ENCODE data around the gene QKI. TPM values are rescaled to one million over a fixed set of nuclear protein-coding genes. Genes with fewer than 3 reads are reported as not detected.

QKI gene
- total RNA-seq, 1 experiment from 2014 or later: 176 TPM

- H3K4ac ChIP-seq (ENCODE audit: low read depth, low read length): no peak overlapping the region
- no peak overlapping the region for H4K91ac ChIP-seq (ENCODE audit: insufficient read length, low read depth, low read length)
- no peak overlapping the region for H4K5ac ChIP-seq (ENCODE audit: insufficient read length, low read depth, low read length)
- no peak overlapping the region for H3K27ac Mint-ChIP-seq
- no peaks in the 10 kb centered on the region for H3K27me3 ChIP-seq (ENCODE audit: insufficient read depth, low read length)
- H3K36me3 Mint-ChIP-seq (ENCODE audit: insufficient read depth in 1 of 3, low read depth in 3 of 3): peaks cover 9 to 19% (median 14%) of the 10 kb centered on the region in 3 experiments
- H3K4me2 ChIP-seq (ENCODE audit: insufficient read depth, insufficient read length, low read length): no peak overlapping the region
- H2BK120ac ChIP-seq (ENCODE audit: low read depth, low read length, poor library complexity, severe bottlenecking): no peak overlapping the region
- H3K9me3 ChIP-seq (ENCODE audit: control insufficient read depth, low read depth, low read length): no peaks in the 10 kb centered on the region
- H3K79me1 ChIP-seq (ENCODE audit: insufficient read depth, low read depth, low read length, poor library complexity, severe bottlenecking): no peaks in the 10 kb centered on the region
- H4K20me1 ChIP-seq (ENCODE audit: control insufficient read depth, insufficient read depth, insufficient read length): no peaks in the 10 kb centered on the region
- no peak for DNase-seq
- no peak overlapping the region for H3K14ac ChIP-seq (ENCODE audit: insufficient read depth, low read length)
- no peak overlapping the region for H2BK5ac ChIP-seq (ENCODE audit: insufficient read length, low read length)
- H3K23ac ChIP-seq (ENCODE audit: insufficient read length, low read depth, low read length): no peak overlapping the region
- no peak for TF ChIP-seq CTCF (conservative IDR thresholded peaks at IDR 0.05)
- no peak overlapping the region for H3K9ac ChIP-seq (ENCODE audit: extremely low read depth, insufficient read length, low read length)
- no peak overlapping the region for H2BK15ac ChIP-seq (ENCODE audit: low read depth, low read length)
- no peak overlapping the region for H2AFZ ChIP-seq (ENCODE audit: low read length)
- H3K27me3 Mint-ChIP-seq (ENCODE audit: low read depth): peaks cover 3% of the 10 kb centered on the region; the same call in 1 of the 2 replicates
- H4K8ac ChIP-seq (replicated peaks; ENCODE audit: insufficient read length, low read depth, low read length): no peak overlapping the region
- no peak overlapping the region for H3T11ph ChIP-seq (ENCODE audit: low read length)
- no peak overlapping the region for H2AK5ac ChIP-seq (ENCODE audit: insufficient read length, low read length)
- H3K4me1 ChIP-seq (ENCODE audit: insufficient read depth, low read length): no peaks in the 10 kb centered on the region
- no peaks in the 10 kb centered on the region for H3K23me2 ChIP-seq (ENCODE audit: insufficient read length, low read depth, low read length, poor library complexity, severe bottlenecking)
- H3K27ac ChIP-seq (ENCODE audit: insufficient read length, low read depth, low read length): no peak overlapping the region
- H3K56ac ChIP-seq (ENCODE audit: insufficient read length, low read depth, low read length): no peak overlapping the region
- no peak overlapping the region for H2BK20ac ChIP-seq (ENCODE audit: low read depth, low read length, poor library complexity, severe bottlenecking)
- H3K18ac ChIP-seq (ENCODE audit: insufficient read length, low read depth, low read length): no peak overlapping the region
- WGBS (ENCODE audit: extremely low coverage, insufficient read length, low lambda C conversion rate): 100% methylated on average over 1 of the region's 2 CpGs
- peaks cover 9 to 10% of the 10 kb centered on the region in 2 experiments for H3K4me1 Mint-ChIP-seq
- H3K79me2 ChIP-seq (ENCODE audit: insufficient read depth, low read length): no peaks in the 10 kb centered on the region
- peaks cover 17 to 18% of the 10 kb centered on the region in 2 experiments for H3K9me3 Mint-ChIP-seq
- H2BK12ac ChIP-seq (ENCODE audit: insufficient read length, low read depth, low read length): no peak overlapping the region
- H3K4me3 Mint-ChIP-seq: no peak overlapping the region
Measured at GRCh38 chr6:163596174-163596573, 181.7 kb downstream of the QKI start.
